AG04450 (cell line): Measurements from ENCODE around the gene NPAS1. TPM values are rescaled to one million over a fixed set of nuclear protein-coding genes. Genes with fewer than 3 reads are reported as not detected.

Experiments used
- CTCF ChIA-PET: fragments of 300-600, 350-600 bp; formaldehyde crosslinking; extraction: SDS; loops from one replicate; lab custom pipeline; 2022; ENCODE audit warnings: antibody characterized with exemption, inconsistent platforms; lab: Charles Lee
- POLR2A ChIA-PET: fragments of 350-600 bp; formaldehyde crosslinking; extraction: SDS; loops from one replicate; lab custom pipeline; 2021; ENCODE audit warnings: antibody characterized with exemption, inconsistent platforms; lab: Yijun Ruan, JAX
- DNase-seq: peaks from one replicate; pipeline ENCODE4 v3.0.0-alpha.2; 2011; ENCODE audit warnings: low read depth, low spot score
- H3K27ac ChIP-seq: one replicate; pipeline ENCODE4 v1.5.1; 2012; ENCODE audit warnings: low read depth, low read length, control low read depth
- H3K27me3 ChIP-seq: one replicate; pipeline ENCODE4 v1.6.0; 2012; ENCODE audit warnings: low read length; ENCODE audit not compliant: control insufficient read depth, insufficient read depth
- H3K4me3 ChIP-seq: 2 replicates; pipeline ENCODE4 v1.5.1; 2011; ENCODE audit warnings: mild to moderate bottlenecking, low read depth, low read length, control low read depth
- H3K9me3 ChIP-seq: 2 replicates; pipeline ENCODE4 v1.5.1; 2012; ENCODE audit warnings: low read length; ENCODE audit not compliant: control insufficient read depth, insufficient read depth
- CTCF ChIP-seq: IDR thresholded peaks from 2 replicates; pipeline ENCODE4 v1.5.1; 2011; ENCODE audit warnings: low read depth, low read length, control low read depth, inconsistent platforms
- polyA plus RNA-seq: library from polyadenylated mRNA; depleted of rRNA; stranded (reverse); fragments of >200 nt; gene quantifications from 2 replicates; pipeline ENCODE4 v1.2.3, GENCODE V29; 2011

NPAS1 gene
- polyA plus RNA-seq, 1 experiment, result 0.30 TPM

GRCh38 chr19:46995492-46995891 lies 24.1 kb upstream of the NPAS1 start:
- DNase-seq, result no peak
- POLR2A ChIA-PET, result no interaction called here

GRCh38 chr19:46998445-46999125 lies 21.1 kb upstream of the NPAS1 start:
- ChIA-PET POLR2A (no interaction called here), CTCF (no interaction called here)
- H3K27me3 ChIP-seq, result no peaks in the 10 kb centered on the region
- no peak overlapping the region for H3K4me3 ChIP-seq
- no peaks in the 10 kb centered on the region; the same call in 1 of the 2 replicates for H3K9me3 ChIP-seq
- H3K27ac ChIP-seq, result no peak overlapping the region
- no peak for TF ChIP-seq CTCF
- no peak for DNase-seq

More at GRCh38 chr19:46995492-46995891, 24.1 kb upstream of the NPAS1 start:
- Histone ChIP-seq H3K27ac (no peak overlapping the region), H3K9me3 (no peaks in the 10 kb centered on the region), H3K4me3 (no peak overlapping the region), H3K27me3 (no peaks in the 10 kb centered on the region)
- CTCF ChIA-PET, result interaction anchor here (1.3 kb wide), 1 partner anchor 18 kb away, joined by 4 read pairs; no protein-coding TSS in a partner anchor
- no peak for TF ChIP-seq CTCF

- Histone ChIP-seq H3K9me3 (no peaks in the 10 kb centered on the region; the same call in 1 of the 2 replicates), H3K27me3 (no peaks in the 10 kb centered on the region), H3K27ac (no peak overlapping the region), H3K4me3 (no peak overlapping the region)
- no peak for TF ChIP-seq CTCF
- no peak for DNase-seq
- ChIA-PET POLR2A (no interaction called here), CTCF (interaction anchor here (1.4 kb wide), 1 partner anchor 9 kb away, joined by 6 read pairs; no protein-coding TSS in a partner anchor)
These were observed 20.3 kb upstream of the NPAS1 start for GRCh38 chr19:46999377-46999776.

GRCh38 chr19:46999878-47000277 lies 19.8 kb upstream of the NPAS1 start:
- no peaks in the 10 kb centered on the region for H3K27me3 ChIP-seq
- CTCF ChIA-PET, result interaction anchor here (1.4 kb wide), 1 partner anchor 9 kb away, joined by 6 read pairs; no protein-coding TSS in a partner anchor

More at GRCh38 chr19:46999878-47000277, 19.8 kb upstream of the NPAS1 start:
- POLR2A ChIA-PET, result no interaction called here
- DNase-seq, result no peak
- Histone ChIP-seq H3K9me3 (no peaks in the 10 kb centered on the region; the same call in 1 of the 2 replicates), H3K27ac (no peak overlapping the region), H3K4me3 (no peak overlapping the region)
- TF ChIP-seq CTCF, result no peak
